Measurements from ENCODE around the gene HIPK2.

Gene HIPK2

GRCh38 chr7:139523968-139524815 is 253.6 kb downstream of the HIPK2 start:
- no peak for TF ChIP-seq CTCF (conservative IDR thresholded peaks at IDR 0.05)
- no peak overlapping the region for H3K27ac ChIP-seq

GRCh38 chr7:139523199-139523941 is 254.4 kb downstream of the HIPK2 start, which contains the start of gene CLEC2L:
Gene CLEC2L (plus strand): TSS chr7:139523685. CDS start chr7:139523928, 243 bp downstream.
- H3K27ac ChIP-seq: no peak within 1 kb of the TSS
- no peak for TF ChIP-seq CTCF (conservative IDR thresholded peaks at IDR 0.05)

GRCh38 chr7:139522830-139523198 is 255.0 kb downstream of the HIPK2 start:
- no peak overlapping the region for H3K27ac ChIP-seq
- TF ChIP-seq CTCF (conservative IDR thresholded peaks at IDR 0.05): no peak

- no peak for TF ChIP-seq CTCF (conservative IDR thresholded peaks at IDR 0.05)
- no peak overlapping the region for H3K27ac ChIP-seq
Measured at GRCh38 chr7:139521439-139521838, 256.4 kb downstream of the HIPK2 start.

DNA sequence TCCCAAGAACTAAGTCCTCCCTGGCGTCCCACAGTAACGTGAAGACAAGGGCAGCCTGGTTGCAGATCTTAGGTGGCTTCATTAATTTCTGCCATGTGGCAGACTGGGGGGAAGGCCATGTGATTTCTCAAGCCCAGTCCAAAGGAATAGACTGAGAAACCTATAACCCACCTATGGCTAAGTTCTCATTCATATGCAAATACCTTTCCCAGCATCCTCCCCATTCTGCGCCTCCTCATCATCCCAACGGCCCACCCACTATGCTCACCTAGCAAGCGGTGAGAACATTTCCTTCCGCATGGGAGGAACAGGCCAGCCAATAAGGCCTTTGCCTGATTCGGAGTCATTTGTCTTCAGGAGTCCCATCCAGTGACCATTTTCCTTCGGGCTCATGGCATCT is 262.5 kb downstream of the HIPK2 start:
- no peak for TF ChIP-seq CTCF (conservative IDR thresholded peaks at IDR 0.05)
- H3K27ac ChIP-seq: no peak overlapping the region
